Activated B cell treated with CpG ODN at 0.5 μM for 24 hours (primary cell): ENCODE results near the gene PHF14. TPM values are rescaled to one million over a fixed set of nuclear protein-coding genes. Genes with fewer than 3 reads are reported as not detected.

ENCODE experiments used
- ATAC-seq: fragments of 200-7000 bp; cut with Tn5 transposase; one replicate; pipeline ENCODE4 v1.10.0; 2021; ENCODE audit warnings: low read depth, mild to moderate bottlenecking, moderate library complexity
- CTCF ChIA-PET: fragments of 350-600 bp; sonication (Branson Sonifier 250); formaldehyde crosslinking; loops from one replicate; lab custom pipeline; 2021; ENCODE audit warnings: antibody characterized with exemption; lab: Charles Lee
- POLR2A ChIA-PET: fragments of 350-600 bp; sonication (Branson Sonifier 250); formaldehyde crosslinking; loops from one replicate; lab custom pipeline; 2021; ENCODE audit warnings: antibody characterized with exemption; lab: Charles Lee
- DNase-seq: peaks from one replicate; pipeline ENCODE4 v3.0.0; 2022
- H3K27ac Mint-ChIP-seq: one replicate; pipeline ENCODE4 v1.8.0; 2020; ENCODE audit warnings: mixed read lengths
- H3K27me3 Mint-ChIP-seq: one replicate; pipeline ENCODE4 v1.8.0; 2021; ENCODE audit warnings: mixed read lengths
- H3K36me3 Mint-ChIP-seq: one replicate; pipeline ENCODE4 v1.8.0; 2021; ENCODE audit warnings: low read depth, mixed read lengths
- H3K4me1 Mint-ChIP-seq: one replicate; pipeline ENCODE4 v1.8.0; 2021; ENCODE audit warnings: mixed read lengths
- H3K4me3 Mint-ChIP-seq: one replicate; pipeline ENCODE4 v1.8.0; 2020; ENCODE audit warnings: mild to moderate bottlenecking, mixed read lengths
- H3K9me3 Mint-ChIP-seq: one replicate; pipeline ENCODE4 v1.8.0; 2020; ENCODE audit warnings: mixed read lengths
- CTCF ChIP-seq: fragments of 200-600 bp; IDR thresholded peaks from one replicate; pipeline ENCODE4 v1.8.0; 2022; ENCODE audit warnings: antibody characterized with exemption, mild to moderate bottlenecking
- intact Hi-C: fragments of 100-400 bp; cut with micrococcal nuclease; formaldehyde crosslinking; loops from one replicate; pipeline ENCODE4 v1.15.1; 2024
- total RNA-seq: library from RNA; stranded (reverse); gene quantifications from 2 replicates; pipeline ENCODE4 v1.2.3, GENCODE V29; 2022

PHF14 gene
- total RNA-seq, 1 donor from 2014 or later: 38.2 TPM

DNA sequence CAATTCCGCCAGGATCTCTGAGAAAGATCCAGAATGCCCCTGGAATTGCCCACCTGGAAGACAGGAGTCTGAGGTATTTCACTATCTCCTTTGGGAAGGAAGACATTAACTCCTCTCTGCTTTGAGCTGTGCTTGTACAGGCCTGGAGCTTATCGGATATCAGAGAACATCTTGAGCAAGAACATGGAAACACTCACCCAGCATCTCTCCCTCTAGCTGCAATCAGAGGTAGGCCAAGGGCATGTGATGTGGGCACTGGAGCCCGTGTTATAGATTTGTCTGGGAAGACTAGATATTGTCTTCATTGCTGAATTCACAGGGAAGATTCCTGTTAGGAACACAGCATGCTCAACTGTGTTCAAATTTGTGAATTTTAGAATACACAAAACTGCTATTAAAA is 233.9 kb downstream of the PHF14 start:
- POLR2A ChIA-PET: no interaction called here
- no peak for TF ChIP-seq CTCF

DNA sequence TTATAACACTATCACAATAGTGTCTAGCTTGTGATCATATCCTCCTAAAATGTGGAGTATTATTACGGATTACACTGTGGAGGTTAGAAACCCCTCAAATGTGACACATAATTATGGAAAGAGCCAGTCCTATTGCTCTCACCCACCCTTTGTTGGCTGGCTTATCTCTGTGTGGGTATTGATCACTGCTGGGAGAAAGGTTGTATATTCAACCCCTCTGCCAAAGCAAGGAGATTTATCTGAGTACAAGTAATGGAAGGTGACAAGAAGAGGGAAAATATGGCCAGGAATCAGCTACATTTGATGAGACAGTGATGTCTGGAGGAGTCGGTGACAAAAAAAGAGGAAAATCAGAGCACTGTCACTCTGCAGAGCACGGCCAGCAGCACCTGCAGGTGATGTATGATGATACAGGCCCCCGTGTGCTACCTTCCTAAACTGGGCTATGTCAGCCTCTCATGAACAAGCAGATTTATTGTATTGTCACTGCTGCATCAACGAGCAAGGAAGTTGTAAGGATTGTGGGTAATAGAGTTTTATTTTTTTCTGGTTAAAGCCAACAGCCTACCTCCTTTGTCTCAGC is 235.3 kb downstream of the PHF14 start:
- Mint-ChIP-seq H3K4me1 (no peaks in the 10 kb centered on the region), H3K9me3 (no peaks in the 10 kb centered on the region), H3K4me3 (no peak overlapping the region), H3K27me3 (no peaks in the 10 kb centered on the region), H3K27ac (no peak overlapping the region), H3K36me3 (no peaks in the 10 kb centered on the region)
- ATAC-seq (no peak), DNase-seq (no peak)
- intact Hi-C loops: no loop called here
- ChIA-PET POLR2A (no interaction called here), CTCF (interaction anchor here (0.7 kb wide), 1 partner anchor 200 kb away, joined by 3 read pairs; no protein-coding TSS in a partner anchor)
- TF ChIP-seq CTCF: no peak

More for the DNA sequence above, 233.9 kb downstream of the PHF14 start:
- intact Hi-C loops: no loop called here
- DNase-seq (no peak), ATAC-seq (no peak)
- CTCF ChIA-PET: no interaction called here
- Mint-ChIP-seq H3K36me3 (no peaks in the 10 kb centered on the region), H3K4me3 (no peak overlapping the region), H3K27ac (no peak overlapping the region), H3K27me3 (no peaks in the 10 kb centered on the region), H3K9me3 (no peaks in the 10 kb centered on the region), H3K4me1 (no peaks in the 10 kb centered on the region)

DNA sequence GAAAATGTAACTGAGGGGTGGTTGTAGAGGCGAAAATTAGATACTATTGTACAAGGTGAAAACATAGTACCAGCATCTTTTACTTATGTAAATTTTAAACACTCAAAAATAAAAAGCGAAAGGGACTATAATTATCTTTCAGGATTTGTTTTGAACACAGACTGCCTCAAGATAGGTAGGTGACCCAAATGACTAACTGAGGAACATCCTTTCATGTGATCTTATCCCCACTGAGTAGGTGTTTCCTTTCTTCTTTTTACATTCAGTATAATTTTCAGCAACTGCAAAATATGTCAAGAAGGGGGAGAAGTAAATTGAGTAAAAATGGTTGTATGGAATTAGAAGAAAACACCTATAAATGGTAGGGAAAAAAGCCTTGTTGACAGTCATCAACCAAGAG is 236.7 kb downstream of the PHF14 start:
- no peaks in the 10 kb centered on the region for H3K27me3 Mint-ChIP-seq
- POLR2A ChIA-PET: no interaction called here
- no peak overlapping the region for H3K4me3 Mint-ChIP-seq
- CTCF ChIA-PET: interaction anchor here (2.4 to 2.6 kb wide), 2 partner anchors 11 to 321 kb away, joined by 10 to 13 read pairs; no protein-coding TSS in a partner anchor
- no peak for TF ChIP-seq CTCF
- ATAC-seq: no peak
- no peaks in the 10 kb centered on the region for H3K4me1 Mint-ChIP-seq
- no peaks in the 10 kb centered on the region for H3K9me3 Mint-ChIP-seq
- intact Hi-C loops: loop anchor here (5.0 to 10.0 kb wide), 3 partner anchors 506 to 1276 kb away; no protein-coding TSS in a partner anchor
- no peak overlapping the region for H3K27ac Mint-ChIP-seq
- no peaks in the 10 kb centered on the region for H3K36me3 Mint-ChIP-seq
- no peak for DNase-seq

DNA sequence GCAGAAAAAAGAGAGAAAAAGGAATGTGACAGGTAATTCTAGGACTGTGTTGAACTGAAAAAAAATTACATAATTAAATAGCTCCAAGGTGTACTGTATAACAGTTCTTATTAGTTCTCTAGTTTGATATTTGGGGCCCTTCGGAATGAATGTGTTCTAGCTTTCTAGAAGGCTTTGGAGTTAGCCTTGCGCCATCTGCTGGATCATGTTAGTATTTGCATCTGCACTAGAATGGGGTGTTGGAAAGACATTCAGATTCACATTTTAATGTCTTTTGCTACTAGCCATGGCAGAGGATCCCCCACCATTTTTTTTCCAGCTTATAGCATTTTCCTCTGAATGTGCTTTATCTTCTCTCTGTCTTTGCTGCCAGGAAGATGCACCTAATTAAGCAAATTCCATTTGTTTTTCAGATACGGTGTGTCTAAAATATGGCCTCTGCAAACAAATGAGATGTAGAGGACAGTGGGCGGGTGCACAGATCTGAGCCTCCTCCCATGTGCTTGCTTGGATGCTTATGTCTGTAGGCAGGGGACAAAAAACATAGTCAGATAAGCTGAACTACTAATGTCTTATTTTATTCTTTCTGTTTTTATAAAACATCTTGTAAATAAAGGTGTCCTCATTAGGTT is 238.5 kb downstream of the PHF14 start:
- ChIA-PET CTCF (interaction anchor here (1.3 to 2.6 kb wide), 5 partner anchors 12 to 323 kb away, joined by 3 to 13 read pairs (median 6); no protein-coding TSS in a partner anchor), POLR2A (interaction anchor here (1.1 to 1.3 kb wide), 2 partner anchors 271 to 272 kb away, joined by 3 to 5 read pairs; a partner anchor contains a TSS)
- Mint-ChIP-seq H3K36me3 (no peaks in the 10 kb centered on the region), H3K27ac (no peak overlapping the region), H3K27me3 (no peaks in the 10 kb centered on the region), H3K4me1 (no peaks in the 10 kb centered on the region), H3K4me3 (no peak overlapping the region), H3K9me3 (no peaks in the 10 kb centered on the region)
- TF ChIP-seq CTCF: peak; percentile 49
- DNase-seq (no peak), ATAC-seq (peak; percentile 81)
- intact Hi-C loops: loop anchor here (1.0 to 10.0 kb wide), 5 partner anchors 272 to 1277 kb away; a partner anchor contains a TSS

DNA sequence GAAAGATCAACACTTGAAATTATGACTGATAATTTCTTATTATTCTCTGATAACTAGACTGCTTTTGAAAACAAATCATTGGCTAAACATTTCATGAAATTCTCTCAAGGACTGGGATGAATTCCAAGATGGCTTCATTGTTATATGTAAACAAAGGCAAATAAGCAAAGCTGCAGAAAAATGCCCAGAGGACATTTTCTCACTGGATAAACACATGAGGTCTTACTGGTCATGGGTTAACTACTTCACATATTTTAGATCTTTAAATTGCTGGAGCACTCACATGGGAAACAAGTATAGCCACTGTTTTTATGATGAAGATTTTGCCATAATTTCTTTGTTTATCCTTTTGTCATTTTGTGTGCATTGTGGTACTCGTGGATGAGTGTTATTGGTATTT is 239.1 kb downstream of the PHF14 start:
- ChIA-PET POLR2A (no interaction called here), CTCF (interaction anchor here (1.5 to 2.6 kb wide), 4 partner anchors 13 to 324 kb away, joined by 3 to 13 read pairs (median 8); no protein-coding TSS in a partner anchor)
- ATAC-seq (no peak), DNase-seq (no peak)
- Mint-ChIP-seq H3K27me3 (peaks cover 1% of the 10 kb centered on the region), H3K36me3 (no peaks in the 10 kb centered on the region), H3K4me1 (no peaks in the 10 kb centered on the region), H3K4me3 (no peak overlapping the region), H3K9me3 (no peaks in the 10 kb centered on the region), H3K27ac (no peak overlapping the region)
- TF ChIP-seq CTCF: no peak
- intact Hi-C loops: loop anchor here (1.0 to 10.0 kb wide), 5 partner anchors 273 to 1278 kb away; a partner anchor contains a TSS
